SU-DHL-6 (cell line): Measurements from ENCODE around the gene SPATA9.

Source experiments
- H2AFZ ChIP-seq: fragments of 200-600 bp; sonication (generic); 2 replicates; pipeline ENCODE4 v1.6.1; 2014; ENCODE audit warnings: low read depth, mild to moderate bottlenecking, moderate library complexity, mixed read lengths, antibody characterized with exemption, low read length; ENCODE audit not compliant: severe bottlenecking
- H3F3A ChIP-seq: fragments of 200-600 bp; shearing (Covaris generic); 2 replicates; pipeline ENCODE4 v1.6.0; 2016; ENCODE audit warnings: antibody characterized with exemption, mild to moderate bottlenecking; ENCODE audit not compliant: insufficient read depth
- H3K27ac ChIP-seq: fragments of 200-600 bp; sonication (generic); 2 replicates; pipeline ENCODE4 v1.5.1; 2016; ENCODE audit warnings: low read depth, mild to moderate bottlenecking, low read length, moderate library complexity, mixed read lengths
- H3K27me3 ChIP-seq: fragments of 200-600 bp; sonication (generic), shearing (Covaris generic); 2 replicates; pipeline ENCODE4 v1.6.0; 2014; ENCODE audit warnings: mild to moderate bottlenecking, low read length
- H3K36me3 ChIP-seq: fragments of 200-600 bp; sonication (generic); 2 replicates; pipeline ENCODE4 v1.6.1; 2014; ENCODE audit warnings: mild to moderate bottlenecking, low read length, mixed read lengths
- H3K4me2 ChIP-seq: fragments of 300-600, 200-600 bp; shearing (Covaris generic), sonication (generic); 2 replicates; pipeline ENCODE4 v1.6.0; 2014; ENCODE audit warnings: low read length, low read depth, mild to moderate bottlenecking; ENCODE audit not compliant: poor library complexity, severe bottlenecking
- H3K4me3 ChIP-seq: fragments of 200-600 bp; sonication (generic); 2 replicates; pipeline ENCODE4 v1.5.1; 2014; ENCODE audit warnings: antibody characterized with exemption, low read length, mild to moderate bottlenecking, mixed read lengths; ENCODE audit not compliant: insufficient read depth, poor library complexity, severe bottlenecking
- H3K79me2 ChIP-seq: fragments of 200-600 bp; sonication (generic); 2 replicates; pipeline ENCODE4 v1.6.1; 2014; ENCODE audit warnings: mild to moderate bottlenecking, low read length, moderate library complexity; ENCODE audit not compliant: insufficient read depth
- H3K9ac ChIP-seq: fragments of 200-600 bp; sonication (generic); 2 replicates; pipeline ENCODE4 v1.7.0; 2014; ENCODE audit warnings: mild to moderate bottlenecking, low read length
- H3K9me2 ChIP-seq: fragments of 200-600 bp; sonication (generic); replicated peaks from 2 replicates; pipeline ENCODE4 v1.6.1; 2014; ENCODE audit warnings: low read length; ENCODE audit not compliant: insufficient read depth
- H3K9me3 ChIP-seq: fragments of 200-600 bp; sonication (generic); 2 replicates; pipeline ENCODE4 v1.6.1; 2014; ENCODE audit warnings: low read length, mixed read lengths; ENCODE audit not compliant: insufficient read depth
- H4K20me1 ChIP-seq: fragments of 200-600 bp; sonication (generic); 2 replicates; pipeline ENCODE4 v1.6.1; 2014; ENCODE audit warnings: low read depth, mild to moderate bottlenecking, antibody characterized with exemption, low read length, moderate library complexity, mixed read lengths
- EZH2phosphoT487 ChIP-seq: fragments of 200-600 bp; sonication (generic), shearing (Covaris generic); conservative IDR thresholded peaks from 2 replicates; pipeline ENCODE4 v1.6.1; 2018; ENCODE audit warnings: mild to moderate bottlenecking, antibody characterized with exemption, low read length, moderate library complexity, mixed read lengths
- TF ChIP-seq, protein P1 (sequence below): fragments of 200-600 bp; sonication (generic); IDR thresholded peaks from one replicate; pipeline ENCODE4 v1.5.1; 2017; ENCODE audit warnings: antibody characterized with exemption, mild to moderate bottlenecking, low read length, moderate library complexity; ENCODE audit not compliant: insufficient read depth, poor library complexity, severe bottlenecking

SPATA9 gene

GRCh38 chr5:95619096-95619495 lies 63.7 kb downstream of the SPATA9 start:
- Histone ChIP-seq H3K27me3 (no peaks in the 10 kb centered on the region), H3K79me2 (no peaks in the 10 kb centered on the region), H3K9ac (no peak overlapping the region), H3K36me3 (no peaks in the 10 kb centered on the region), H3K4me2 (no peak overlapping the region), H3K27ac (no peak overlapping the region), H3F3A (no peaks in the 10 kb centered on the region), H4K20me1 (no peaks in the 10 kb centered on the region), H3K4me3 (no peak overlapping the region), H2AFZ (no peak overlapping the region), H3K9me2 (no peaks in the 10 kb centered on the region), H3K9me3 (no peaks in the 10 kb centered on the region)
- TF ChIP-seq EZH2phosphoT487, result no peak
- TF ChIP-seq, protein P1, sequence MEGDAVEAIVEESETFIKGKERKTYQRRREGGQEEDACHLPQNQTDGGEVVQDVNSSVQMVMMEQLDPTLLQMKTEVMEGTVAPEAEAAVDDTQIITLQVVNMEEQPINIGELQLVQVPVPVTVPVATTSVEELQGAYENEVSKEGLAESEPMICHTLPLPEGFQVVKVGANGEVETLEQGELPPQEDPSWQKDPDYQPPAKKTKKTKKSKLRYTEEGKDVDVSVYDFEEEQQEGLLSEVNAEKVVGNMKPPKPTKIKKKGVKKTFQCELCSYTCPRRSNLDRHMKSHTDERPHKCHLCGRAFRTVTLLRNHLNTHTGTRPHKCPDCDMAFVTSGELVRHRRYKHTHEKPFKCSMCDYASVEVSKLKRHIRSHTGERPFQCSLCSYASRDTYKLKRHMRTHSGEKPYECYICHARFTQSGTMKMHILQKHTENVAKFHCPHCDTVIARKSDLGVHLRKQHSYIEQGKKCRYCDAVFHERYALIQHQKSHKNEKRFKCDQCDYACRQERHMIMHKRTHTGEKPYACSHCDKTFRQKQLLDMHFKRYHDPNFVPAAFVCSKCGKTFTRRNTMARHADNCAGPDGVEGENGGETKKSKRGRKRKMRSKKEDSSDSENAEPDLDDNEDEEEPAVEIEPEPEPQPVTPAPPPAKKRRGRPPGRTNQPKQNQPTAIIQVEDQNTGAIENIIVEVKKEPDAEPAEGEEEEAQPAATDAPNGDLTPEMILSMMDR, result no peak

GRCh38 chr5:95617057-95617456 lies 65.7 kb downstream of the SPATA9 start:
- H3K36me3 ChIP-seq, result no peaks in the 10 kb centered on the region
- H3F3A ChIP-seq, result no peaks in the 10 kb centered on the region
- H3K9me3 ChIP-seq, result no peaks in the 10 kb centered on the region
- H3K4me2 ChIP-seq, result no peak overlapping the region
- no peak overlapping the region for H2AFZ ChIP-seq
- H4K20me1 ChIP-seq, result no peaks in the 10 kb centered on the region
- no peaks in the 10 kb centered on the region for H3K79me2 ChIP-seq
- no peak overlapping the region for H3K4me3 ChIP-seq
- H3K9me2 ChIP-seq, result no peaks in the 10 kb centered on the region
- H3K27ac ChIP-seq, result no peak overlapping the region
- TF ChIP-seq, protein P1, result no peak
- no peak for TF ChIP-seq EZH2phosphoT487
- H3K27me3 ChIP-seq, result no peaks in the 10 kb centered on the region
- H3K9ac ChIP-seq, result no peak overlapping the region

- Histone ChIP-seq H4K20me1 (no peaks in the 10 kb centered on the region), H3K9ac (no peak overlapping the region), H3K4me2 (no peak overlapping the region), H3K9me2 (no peaks in the 10 kb centered on the region), H3K27ac (no peak overlapping the region), H3F3A (no peaks in the 10 kb centered on the region), H3K27me3 (no peaks in the 10 kb centered on the region), H2AFZ (no peak overlapping the region), H3K36me3 (no peaks in the 10 kb centered on the region), H3K9me3 (no peaks in the 10 kb centered on the region), H3K4me3 (no peak overlapping the region), H3K79me2 (no peaks in the 10 kb centered on the region)
- TF ChIP-seq, protein P1, result no peak
- no peak for TF ChIP-seq EZH2phosphoT487
Observed at GRCh38 chr5:95615164-95615467, 67.7 kb downstream of the SPATA9 start.

DNA sequence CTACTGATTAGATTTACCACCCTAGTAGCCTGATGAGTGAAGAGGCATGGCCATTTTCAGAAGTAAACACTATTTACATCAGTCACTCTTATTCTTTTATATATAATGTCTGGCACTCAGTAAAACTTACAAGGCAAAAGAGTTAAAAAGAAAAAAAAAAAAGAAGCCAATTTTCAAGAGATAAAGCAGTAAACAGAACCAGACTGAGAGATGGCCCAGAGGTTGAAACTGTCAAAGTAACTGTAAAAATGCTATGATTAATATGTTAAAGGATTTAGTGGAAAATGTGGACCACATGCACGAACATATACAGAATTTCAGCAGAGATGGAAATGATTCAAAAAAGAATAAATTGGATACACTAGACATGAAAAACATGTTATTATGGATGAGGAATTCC lies 69.3 kb downstream of the SPATA9 start:
- H3K9me3 ChIP-seq, result no peaks in the 10 kb centered on the region
- no peaks in the 10 kb centered on the region for H3K9me2 ChIP-seq

More for the DNA sequence above, 69.3 kb downstream of the SPATA9 start:
- Histone ChIP-seq H3K27me3 (no peaks in the 10 kb centered on the region), H4K20me1 (no peaks in the 10 kb centered on the region), H2AFZ (no peak overlapping the region), H3K4me3 (no peak overlapping the region), H3K79me2 (no peaks in the 10 kb centered on the region), H3F3A (no peaks in the 10 kb centered on the region), H3K36me3 (no peaks in the 10 kb centered on the region), H3K9ac (no peak overlapping the region), H3K27ac (no peak overlapping the region), H3K4me2 (no peak overlapping the region)
- TF ChIP-seq, protein P1, result no peak
- TF ChIP-seq EZH2phosphoT487, result no peak
